HTERT RPE-1 (cell line): ENCODE data around the gene TMEM229B.
"Not testable (repeated sequence)": the region's sequence is repeated elsewhere in the genome, so short reads cannot be mapped to it uniquely, and the experiment has no call there.

Source experiments
- in situ Hi-C: fragments of 300-500 bp; cut with MboI; formaldehyde crosslinking; loops from 4 replicates; pipeline ENCODE4 v1.14.3; 2020; ENCODE audit warnings: low sequenced_read_pairs

Gene TMEM229B

GRCh38 chr14:67459336-67459735 lies 29.2 kb downstream of the TMEM229B start:
- in situ Hi-C loops, result no loop called here

DNA sequence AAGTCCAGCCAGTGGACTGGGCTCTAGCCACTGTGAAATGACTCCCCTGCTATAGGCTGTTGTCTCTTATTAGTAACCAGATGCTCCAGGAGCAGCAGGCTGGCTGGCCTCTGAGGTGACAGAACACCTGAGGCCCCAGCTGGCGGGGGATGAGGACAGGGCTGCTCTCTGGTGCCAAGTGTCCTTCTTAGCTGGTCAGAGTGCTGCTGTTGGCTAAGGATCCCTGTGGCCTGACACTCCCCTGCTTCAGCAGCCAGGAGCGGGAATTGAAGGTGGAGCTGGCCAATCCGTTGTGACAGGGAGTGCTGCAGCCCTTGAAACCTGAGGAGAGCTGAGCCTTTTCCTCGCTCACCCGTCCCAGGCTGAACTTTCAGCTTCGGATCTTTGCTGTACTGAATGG lies 30.7 kb downstream of the TMEM229B start:
- in situ Hi-C loops, result no loop called here

DNA sequence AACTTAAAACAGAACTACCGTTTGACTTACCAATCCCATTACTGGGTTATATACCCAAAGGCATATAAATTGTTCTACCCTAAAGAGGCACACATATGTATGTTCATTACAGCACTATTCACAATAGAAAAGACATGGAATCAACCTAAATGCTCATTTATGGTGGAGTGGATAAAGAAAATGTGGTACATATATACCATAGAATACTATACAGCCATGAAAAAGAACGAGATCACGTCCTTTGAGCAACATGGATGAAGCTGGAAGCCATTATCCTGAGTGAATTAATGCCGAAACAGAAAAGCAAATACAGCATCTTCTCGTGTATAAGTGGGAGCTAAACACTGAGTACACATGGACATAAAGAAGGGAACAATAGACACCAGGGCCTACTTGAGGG lies 31.8 kb downstream of the TMEM229B start:
- in situ Hi-C loops, result no loop called here

DNA sequence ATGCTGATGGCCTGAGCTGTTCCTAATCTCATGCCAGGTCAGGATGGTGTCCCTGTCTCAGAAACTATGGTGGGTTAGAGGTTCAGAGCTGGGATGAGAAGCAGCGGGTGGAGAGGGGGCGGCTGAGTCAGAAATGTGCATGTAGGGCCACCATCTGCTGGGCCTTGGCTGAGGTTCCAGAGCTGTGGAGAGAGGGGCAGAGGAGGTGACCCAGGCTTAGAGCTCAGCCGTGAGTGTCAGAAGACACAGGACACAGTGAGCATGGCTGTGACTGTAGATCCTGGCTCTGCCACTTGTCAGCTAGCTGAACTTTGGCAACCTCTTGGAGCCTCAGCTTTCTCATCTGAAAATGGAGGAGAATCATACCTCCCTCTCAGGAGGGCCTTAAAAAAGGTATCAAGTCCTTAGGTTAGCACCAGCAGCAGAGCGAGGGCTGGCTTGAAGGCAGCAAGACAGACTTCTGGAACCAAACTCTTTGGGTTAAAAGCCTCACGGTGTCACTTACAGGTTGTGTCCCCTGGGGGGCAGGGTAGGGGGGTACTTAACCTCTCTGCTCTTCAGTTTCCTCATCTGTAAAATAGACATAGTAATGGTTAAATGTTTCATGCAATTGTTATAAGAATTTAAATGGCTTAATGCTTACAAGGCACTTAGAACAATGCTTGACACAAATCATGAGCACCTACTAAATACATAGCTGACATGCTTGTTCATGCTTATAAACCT lies 34.8 kb downstream of the TMEM229B start:
- in situ Hi-C loops, result no loop called here

DNA sequence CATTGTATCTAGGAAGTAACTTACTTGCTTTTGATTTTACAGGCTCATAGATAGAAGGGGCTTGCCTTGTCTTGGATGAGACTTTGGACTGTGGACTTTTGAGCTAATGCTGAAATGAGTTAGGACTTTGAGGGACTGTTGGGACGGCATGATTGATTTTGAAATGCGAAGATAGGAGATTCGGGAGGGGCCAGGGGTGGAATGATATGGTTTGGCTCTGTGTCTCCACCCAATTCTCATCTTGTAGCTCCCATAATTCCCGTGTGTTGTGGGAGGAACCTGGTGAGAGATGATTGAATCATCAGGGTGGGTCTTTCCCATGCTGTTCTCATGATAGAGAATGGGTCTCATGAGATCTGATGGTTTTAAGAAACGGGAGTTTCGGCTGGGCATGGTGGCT lies 36.9 kb downstream of the TMEM229B start:
- in situ Hi-C loops, result not testable (repeated sequence)

- in situ Hi-C loops, result no loop called here
Observed at GRCh38 chr14:67449096-67449495, 39.4 kb downstream of the TMEM229B start.

- in situ Hi-C loops, result no loop called here
Observed at GRCh38 chr14:67447033-67447381, 41.5 kb downstream of the TMEM229B start.

DNA sequence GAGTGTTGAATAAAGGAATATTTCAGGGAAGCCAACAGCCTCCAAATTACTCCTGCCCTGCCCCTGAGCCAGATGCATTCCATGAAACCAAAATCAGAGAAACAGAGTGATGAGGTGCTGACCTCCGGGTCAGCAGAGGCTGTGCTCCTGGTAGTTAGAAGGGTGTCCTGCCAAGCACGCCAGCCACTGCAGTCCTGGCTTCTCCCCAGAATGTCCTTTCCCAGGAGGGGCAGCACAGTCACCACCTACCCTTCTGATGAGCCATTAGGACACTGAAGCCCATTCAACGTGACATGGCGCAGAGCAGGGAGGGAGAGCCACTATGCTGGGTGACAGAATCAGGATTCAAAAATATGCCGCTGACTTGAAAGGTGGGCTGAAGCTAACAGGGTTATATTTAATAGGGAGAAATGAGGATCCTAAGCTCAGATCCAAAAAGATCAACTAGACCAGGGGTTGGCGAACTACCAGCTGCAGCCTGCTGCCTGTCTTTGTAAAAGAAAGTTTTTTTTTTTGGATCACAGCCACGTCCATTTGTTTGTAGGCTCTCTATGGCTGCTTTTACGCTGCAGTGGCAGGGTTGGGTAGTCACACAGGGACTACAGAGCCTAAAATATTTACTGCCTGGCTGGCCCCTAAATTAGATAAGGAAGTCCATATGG lies 42.0 kb downstream of the TMEM229B start:
- in situ Hi-C loops, result no loop called here

DNA sequence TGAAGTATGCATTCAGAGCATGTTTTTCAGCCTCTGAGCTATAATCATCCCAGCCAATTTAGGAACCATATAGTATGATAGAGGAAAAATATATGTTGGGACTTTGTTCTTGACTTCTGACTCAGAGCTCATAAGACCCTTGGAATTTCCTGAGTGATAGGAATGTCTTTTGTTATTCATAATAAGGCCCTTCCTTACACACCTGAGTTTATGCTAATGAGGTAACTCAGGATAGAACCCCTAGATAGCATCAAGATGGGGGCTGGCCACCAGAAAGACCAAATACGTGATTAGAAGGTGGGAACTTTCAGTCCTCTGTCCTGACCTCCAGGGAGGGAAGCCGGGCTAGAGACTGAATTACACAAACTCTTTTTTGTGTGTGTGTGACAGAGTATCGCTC lies 44.1 kb downstream of the TMEM229B start:
- in situ Hi-C loops, result no loop called here

- in situ Hi-C loops, result no loop called here
Observed at GRCh38 chr14:67442139-67442906, 46.2 kb downstream of the TMEM229B start.

GRCh38 chr14:67441672-67442071 lies 46.8 kb downstream of the TMEM229B start:
- in situ Hi-C loops, result no loop called here

DNA sequence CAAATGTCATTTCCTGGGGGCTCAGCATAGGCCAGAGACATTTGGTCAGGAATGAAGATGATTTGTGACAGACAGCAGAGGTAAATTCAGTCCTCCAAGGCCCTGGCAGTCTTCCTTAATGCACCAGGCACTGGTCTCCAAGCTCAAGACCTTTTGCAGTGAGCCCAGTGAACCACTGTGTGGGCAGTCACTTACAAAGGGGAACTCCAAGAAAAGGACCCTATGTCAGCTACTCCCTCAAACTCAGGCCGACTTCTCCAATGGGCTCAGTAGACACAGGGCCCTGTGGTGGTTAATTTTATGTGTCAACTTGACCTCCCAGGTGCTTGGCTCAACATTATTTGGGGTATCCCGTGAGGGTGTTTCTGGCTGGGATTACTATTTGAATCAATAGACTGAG lies 47.3 kb downstream of the TMEM229B start:
- in situ Hi-C loops, result no loop called here

- in situ Hi-C loops, result no loop called here
Observed at GRCh38 chr14:67440513-67440912, 48.0 kb downstream of the TMEM229B start.

- in situ Hi-C loops, result no loop called here
Observed at GRCh38 chr14:67438969-67439368, 49.6 kb downstream of the TMEM229B start.

GRCh38 chr14:67436006-67436866 lies 52.3 kb downstream of the TMEM229B start:
- in situ Hi-C loops, result no loop called here

GRCh38 chr14:67435603-67436002 lies 52.9 kb downstream of the TMEM229B start:
- in situ Hi-C loops, result no loop called here

DNA sequence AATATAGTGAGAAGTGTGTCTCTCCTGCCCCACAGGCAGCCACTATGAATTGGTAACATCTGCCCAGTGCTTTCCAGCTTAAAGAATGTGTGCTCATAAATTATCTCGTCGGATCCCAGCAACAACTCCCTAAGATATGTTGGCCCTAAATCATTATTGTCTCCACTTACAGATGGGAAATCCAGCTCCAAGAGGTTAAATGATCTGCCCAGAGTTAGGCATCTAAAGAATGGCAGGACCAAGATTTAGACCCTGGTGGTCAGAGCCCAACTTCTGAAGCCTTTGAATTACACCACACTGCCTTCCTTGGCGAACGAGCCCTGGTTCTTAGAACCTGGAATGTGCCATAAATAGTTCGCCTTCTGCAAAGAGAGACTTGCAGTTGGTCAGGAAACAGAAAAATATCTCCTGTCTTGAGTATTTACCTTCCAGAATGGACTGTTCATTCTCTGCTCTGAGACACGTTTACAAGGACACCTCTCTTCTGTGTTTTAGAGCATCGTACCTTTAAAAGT lies 56.4 kb downstream of the TMEM229B start:
- in situ Hi-C loops, result no loop called here

DNA sequence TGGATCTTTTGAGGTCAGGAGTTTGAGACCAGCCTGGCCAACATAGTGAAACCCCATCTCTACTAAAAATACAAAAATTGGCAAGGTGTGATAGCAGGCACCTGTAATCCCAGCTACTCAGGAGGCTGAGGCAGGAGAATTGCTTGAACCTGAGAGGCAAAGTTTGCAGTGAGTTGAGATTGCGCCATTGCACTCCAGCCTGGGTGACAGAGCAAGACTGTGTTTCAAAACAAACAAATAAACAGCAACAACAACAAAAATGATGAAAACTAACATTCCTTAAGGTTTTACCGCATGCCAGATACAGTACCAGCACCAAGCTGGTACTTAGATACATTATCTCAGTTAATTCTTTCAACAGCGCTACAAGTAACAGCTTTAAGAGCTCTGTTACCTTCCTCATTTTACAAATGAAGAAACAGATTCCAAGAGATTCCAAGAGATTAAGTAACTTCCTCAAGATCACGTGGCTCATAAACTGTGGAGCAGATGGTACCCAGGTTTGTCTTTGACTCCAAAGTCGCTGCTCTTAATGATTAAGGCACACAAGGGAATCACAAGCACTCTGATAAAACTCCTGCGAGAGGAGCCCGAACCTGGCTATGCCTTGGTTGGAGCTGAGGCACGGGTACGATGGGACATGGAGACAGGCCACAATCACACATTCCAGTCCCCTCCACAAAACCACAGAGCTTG lies 58.9 kb downstream of the TMEM229B start:
- in situ Hi-C loops, result no loop called here

DNA sequence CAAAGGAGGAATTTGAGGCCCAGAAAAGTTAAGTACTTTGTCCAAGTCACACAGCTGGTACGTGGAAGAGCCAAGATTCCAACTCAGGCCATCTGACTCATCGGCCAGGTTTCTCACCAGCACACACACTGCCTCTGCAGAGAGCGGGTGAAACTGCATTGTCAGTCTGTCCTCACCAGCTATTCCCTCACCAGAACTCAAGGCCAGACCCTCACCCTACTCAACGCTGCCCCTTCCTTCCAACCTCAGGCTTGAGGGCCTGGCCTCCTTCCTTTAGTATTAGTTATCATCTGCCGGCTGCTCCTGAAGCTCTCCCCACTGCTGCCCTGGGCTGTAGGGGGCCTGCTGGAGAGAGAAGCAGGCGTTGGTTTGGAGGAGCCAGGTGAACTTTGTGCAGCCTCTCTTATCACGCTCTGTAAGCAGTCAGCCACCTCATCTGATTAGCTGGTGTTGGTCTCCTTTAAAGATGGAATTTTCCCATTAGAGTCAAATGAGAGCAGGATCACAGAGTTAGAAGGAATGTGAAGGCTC lies 60.0 kb downstream of the TMEM229B start:
- in situ Hi-C loops, result no loop called here

- in situ Hi-C loops, result no loop called here
Observed at GRCh38 chr14:67426983-67427606, 61.4 kb downstream of the TMEM229B start.
